Fibroblast of skin of abdomen (primary cell): ENCODE data around the gene IRAK2.

ENCODE experiments used
- DNase-seq: peaks from one replicate; pipeline ENCODE4 v3.0.0-alpha.2; 2013

The IRAK2 gene

GRCh38 chr3:10189557-10190354 lies 25.0 kb downstream of the IRAK2 start:
- no peak for DNase-seq

GRCh38 chr3:10192953-10193691 lies 28.4 kb downstream of the IRAK2 start:
- peak; percentile 89 for DNase-seq

DNA sequence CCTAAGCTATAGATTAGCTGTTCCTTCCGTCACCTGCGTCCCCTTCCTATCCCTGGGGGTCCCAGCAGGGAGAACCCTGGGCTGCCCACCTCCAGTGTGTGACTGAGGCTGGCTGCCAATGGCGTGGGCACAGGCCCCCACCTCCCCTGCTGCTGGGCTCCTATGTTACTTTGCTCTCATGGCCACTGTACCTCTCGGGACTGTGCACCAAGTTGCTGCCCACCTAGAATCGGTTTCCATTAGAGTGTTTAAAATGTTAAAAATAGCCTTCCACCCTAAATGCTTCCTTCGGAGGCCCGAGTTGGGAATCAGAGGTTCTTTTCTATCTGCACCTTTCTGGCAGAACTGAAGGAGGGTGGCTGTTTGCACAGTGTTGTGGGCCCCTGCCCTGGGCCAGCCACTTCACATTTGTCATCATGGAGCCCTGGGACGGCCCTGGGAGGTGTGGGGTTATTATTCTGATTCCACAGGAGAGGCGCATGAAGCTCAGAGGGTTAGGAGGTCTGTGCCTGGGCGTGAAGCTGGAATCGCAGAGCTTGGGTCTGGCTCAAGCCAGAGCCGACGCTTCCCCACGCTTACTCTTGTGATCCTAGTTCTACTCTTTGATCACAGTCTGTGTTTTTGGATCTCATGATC lies 29.1 kb downstream of the IRAK2 start:
- no peak for DNase-seq

DNA sequence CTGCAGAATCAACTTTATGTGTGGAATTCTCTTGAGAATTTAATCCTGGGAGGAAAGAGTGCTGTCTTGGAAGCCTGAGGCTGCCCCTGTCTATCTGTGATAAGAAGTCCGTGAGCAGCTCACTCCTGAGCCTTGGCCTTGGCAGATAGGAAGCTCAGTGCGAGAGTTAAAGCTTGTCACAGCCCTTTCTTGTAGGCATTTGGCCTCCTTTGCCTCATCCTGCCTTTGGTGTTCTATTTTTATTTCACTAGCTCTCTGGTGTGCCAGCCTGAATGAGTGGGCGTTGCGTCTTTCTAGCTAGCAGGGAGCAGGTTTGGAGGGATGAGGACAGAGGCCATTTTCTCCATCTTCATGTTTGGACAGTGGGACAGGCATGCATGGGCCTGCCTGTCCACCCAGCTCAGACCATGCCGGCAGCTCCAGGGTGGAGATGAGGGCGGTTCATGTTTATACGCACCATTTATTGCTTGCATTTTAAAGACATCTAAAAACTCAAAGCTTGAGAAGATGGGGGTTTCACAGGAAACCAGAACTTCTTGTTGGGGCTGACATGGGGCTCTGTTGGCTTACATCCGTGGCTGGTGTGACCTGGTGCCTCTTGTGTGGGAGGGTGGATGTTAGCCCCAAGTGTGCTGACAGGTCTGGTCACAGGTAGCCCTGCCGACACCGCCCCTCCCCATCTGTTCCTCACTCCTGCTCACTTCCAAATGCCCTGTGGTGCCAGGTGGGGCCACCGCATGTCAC lies 29.8 kb downstream of the IRAK2 start:
- no peak for DNase-seq

GRCh38 chr3:10195366-10196089 lies 30.8 kb downstream of the IRAK2 start:
- no peak for DNase-seq

DNA sequence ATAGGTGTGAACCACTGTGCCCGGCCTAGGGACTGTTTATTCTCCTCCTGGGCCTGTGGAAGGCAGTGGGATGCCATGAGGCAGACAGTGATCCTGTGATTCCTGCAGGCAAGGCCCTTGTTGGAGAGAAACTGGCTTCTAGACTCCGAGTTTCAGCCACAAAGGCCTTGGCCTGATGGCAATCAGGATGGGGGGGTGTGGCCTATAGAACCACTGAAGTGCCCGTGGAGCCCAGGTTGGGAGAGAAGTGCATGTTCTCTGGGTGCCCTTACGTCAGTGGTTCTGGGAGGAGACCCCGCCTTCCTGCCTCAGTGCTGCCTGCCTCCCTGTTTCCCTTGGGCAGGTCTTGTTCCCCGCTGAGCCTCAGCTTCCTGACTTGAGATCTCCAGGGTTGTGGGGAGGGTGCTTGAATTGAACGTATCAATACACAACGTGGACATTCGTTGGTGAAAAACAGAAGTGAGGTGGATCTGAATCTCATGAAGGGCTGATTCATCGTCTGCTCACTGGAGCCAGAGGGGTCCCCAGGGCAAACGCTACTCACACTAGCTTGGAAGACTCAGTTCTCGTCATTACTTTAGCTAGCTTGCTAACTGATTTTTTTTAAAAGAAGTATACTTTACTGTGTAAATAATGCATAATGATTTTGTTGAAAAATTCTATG lies 31.8 kb downstream of the IRAK2 start:
- peak; percentile 78 for DNase-seq

DNA sequence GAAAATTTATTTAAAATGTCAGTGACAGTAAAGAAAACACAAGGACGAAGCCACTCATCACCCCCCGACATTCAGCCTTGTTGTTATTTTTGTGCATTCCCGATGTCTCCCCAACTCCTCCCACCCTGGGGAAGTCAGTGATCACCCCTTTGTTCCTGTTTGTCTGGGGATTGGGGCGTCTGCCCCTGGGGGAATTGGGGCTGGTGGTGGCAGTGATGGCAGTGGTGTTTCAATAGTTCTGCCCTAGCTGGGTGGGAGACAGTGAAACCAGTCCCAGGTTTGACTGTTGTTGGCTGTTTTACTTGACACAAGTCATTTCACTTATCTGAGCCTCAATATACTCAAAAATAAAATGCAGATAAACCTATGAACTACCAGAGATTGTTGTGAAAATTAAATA lies 33.5 kb downstream of the IRAK2 start:
- DNase-seq, result no peak

DNA sequence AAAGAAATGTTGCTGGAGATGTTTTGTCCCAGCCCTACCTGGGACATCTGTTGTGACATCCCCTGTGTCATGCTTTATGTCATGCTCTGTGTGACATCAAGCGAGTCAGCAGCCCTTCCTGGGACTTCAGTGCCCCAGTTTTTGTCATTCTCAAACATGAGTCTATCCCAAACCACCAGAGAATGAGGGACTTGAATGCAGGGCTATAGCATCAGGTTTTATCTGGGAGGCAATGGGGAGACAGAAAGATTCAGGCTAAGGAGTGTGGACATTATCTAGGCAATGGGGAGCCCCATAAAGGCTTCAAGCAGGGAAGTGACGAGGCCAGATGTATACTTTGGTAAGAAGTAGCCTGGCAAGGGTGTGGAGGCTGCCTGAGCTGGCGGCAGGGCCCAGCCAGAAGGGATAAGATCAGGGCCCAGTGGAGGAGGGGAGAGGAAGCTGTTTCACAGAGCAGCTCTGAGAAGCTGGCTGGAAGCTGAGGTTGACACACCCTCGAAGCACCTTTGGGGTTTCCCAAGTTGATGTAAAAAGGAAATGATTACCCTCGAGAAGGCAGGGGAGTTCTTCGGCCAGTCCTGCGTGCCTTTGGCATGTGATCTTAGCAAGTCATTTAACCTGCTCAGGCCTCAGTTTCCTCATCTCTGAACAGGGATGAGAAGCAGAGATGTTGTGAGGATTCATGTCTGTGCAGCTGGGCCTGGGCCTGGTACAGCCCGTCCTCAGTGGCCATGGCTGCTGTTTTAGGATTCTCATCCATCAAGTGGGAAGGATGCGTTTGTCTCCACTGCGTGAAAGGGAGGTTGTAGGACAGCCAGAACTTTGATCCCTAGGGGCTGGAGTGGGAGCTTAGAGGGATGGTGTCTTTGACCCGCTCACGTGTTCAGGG lies 34.3 kb downstream of the IRAK2 start:
- DNase-seq, result peak; percentile 36

DNA sequence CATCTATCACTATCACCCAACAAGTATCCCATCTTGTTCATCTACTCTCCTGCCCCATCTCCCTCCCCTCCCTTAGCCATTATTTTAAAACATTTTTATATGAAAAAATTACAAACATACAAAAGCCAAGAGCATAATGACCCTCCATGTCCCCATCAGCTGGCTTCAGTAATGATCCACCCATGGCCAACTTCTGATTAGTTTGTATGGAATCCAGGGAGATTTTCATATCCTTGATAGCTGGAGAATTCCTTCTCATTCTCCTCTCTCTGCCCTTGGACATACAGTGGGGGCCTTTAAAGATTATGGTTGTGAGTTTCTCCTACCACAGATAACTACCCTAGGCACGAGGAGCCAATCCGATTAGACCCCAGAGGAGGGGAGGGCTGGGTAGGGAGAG lies 40.2 kb downstream of the IRAK2 start:
- no peak for DNase-seq

DNA sequence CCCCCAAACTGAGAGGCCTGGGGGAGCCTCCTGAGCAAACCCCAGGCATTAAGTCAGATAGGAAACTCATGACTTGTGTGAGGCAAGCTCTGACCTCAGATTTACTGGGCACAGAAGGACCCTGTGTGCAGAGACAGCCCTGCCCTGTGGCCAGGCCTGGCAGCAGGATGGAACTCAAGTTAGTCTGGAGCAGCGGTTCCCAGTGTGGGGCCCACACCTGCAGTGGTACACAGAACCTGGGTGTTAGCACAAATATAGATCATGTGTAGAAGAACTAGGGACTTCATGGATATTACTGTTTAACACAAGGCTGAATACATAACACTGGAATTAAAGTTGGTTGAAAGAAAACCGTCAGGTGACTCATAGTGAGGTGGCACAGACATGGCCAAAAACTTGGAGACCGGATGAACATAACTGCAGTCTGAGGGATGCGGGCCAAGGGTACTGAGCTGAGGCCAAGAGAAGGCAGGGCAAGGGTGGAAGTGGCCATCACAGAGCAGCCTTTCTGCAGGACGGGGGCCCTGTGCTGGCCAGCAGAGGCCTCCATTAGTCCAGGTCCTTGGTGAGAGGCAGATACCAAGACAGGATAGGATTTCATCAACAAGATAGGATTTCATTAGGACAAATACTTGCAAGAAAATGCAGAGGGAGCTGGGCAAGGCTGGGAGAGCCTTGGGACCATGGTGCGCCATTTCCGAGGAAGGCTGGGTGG lies 40.9 kb downstream of the IRAK2 start:
- DNase-seq, result peak; percentile 89

DNA sequence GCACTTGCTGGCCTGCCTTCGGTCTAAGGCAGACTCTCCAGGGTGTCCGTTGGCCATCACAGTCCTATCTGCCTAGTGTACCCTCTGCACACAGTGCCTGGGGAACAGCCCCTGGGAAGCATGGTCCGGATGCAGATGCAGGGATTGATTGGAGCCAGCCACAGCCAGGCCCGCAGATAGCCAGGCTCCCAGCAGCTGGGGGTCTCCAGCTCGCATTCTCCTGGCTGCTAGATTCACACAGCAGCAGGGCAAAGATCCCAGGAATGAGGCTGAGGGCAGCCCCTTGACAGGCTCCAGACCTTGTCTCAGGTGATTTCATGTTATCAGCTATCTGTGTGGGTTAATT lies 41.4 kb downstream of the IRAK2 start:
- no peak for DNase-seq

GRCh38 chr3:10213156-10213792 lies 48.6 kb downstream of the IRAK2 start:
- peak; percentile 66 for DNase-seq

- no peak for DNase-seq
Measured at GRCh38 chr3:10215578-10216368, 51.1 kb downstream of the IRAK2 start.

- no peak for DNase-seq
Measured at GRCh38 chr3:10217359-10217758, 52.6 kb downstream of the IRAK2 start.

DNA sequence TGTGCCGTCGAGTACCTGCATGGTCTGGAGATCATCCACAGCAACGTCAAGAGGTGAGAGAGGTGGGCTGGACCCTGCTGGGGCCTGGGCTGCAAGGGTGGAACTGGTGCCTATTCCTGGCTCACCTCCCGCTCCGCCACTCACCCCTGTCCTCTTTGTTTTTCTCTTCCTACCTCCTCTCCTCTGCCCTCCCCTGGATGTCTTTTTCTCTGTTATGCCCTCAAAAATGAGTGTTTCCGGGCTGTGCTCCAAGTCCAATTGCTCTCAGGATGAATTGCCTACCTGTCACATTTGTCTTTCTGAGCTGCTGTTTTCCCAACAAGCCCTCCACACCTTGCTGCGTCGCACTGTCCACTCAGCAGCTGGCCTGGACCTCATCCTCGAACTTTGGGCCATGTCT lies 55.0 kb downstream of the IRAK2 start:
- DNase-seq, result no peak

GRCh38 chr3:10223676-10224639 lies 59.2 kb downstream of the IRAK2 start:
- DNase-seq, result no peak
